Measurements from ENCODE around the gene MCRIP1. TPM values are rescaled to one million over a fixed set of nuclear protein-coding genes. Genes with fewer than 3 reads are reported as not detected.

Gene MCRIP1, protein sequence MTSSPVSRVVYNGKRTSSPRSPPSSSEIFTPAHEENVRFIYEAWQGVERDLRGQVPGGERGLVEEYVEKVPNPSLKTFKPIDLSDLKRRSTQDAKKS
- 10 to 100 TPM; 67.4 to 68.3 TPM for total RNA-seq

DNA sequence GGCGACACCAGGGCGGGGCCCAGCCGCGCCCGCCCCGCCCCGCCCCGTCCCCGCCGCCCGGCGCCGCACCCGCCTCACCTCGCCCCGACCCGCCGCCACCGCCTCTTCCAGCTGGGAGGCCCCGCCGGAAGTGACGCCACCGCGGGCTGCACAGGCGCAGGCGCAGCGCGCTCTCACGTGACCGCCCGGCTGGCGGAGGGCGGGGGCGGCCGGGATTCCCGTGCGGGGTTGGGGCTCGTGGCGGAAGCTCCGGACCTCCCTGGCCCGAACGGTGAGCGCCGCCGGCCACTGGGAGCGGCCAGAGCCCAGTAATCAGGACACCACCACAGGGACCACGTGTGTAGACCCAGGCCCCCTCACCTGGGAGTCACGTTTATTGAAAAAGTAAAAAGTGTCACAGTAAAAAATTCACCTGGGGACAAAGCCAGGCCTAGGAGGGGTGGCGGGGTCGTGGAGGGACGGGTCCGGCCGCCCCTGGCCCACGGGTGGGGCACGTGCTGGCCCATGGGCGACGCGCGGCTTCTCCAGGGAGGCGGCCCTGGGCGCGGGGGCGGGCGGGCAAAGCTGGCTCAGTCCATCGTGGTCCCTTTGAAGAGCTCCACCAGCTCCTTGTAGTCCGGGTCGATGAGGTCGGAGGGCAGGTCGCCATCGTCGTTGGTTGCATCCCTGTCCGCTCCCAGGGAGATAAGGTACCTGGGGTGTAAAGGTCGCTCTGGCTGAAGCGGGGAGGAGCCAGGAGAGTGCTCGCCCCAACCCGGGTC lies at the start of gene MCRIP1:
Gene MCRIP1, minus strand, starts transcription at position 132 of the 761 bp plus-strand sequence. CDS start 8,785 bp downstream, outside the sequence.
- peaks cover 20% of the 10 kb centered on the region for H3K4me1 Mint-ChIP-seq (ENCODE audit: low read depth)
- peak within 1 kb of the TSS; percentile 97 for H3K4me3 Mint-ChIP-seq
- ChIA-PET CTCF (interaction anchor here (0.6 to 1.5 kb wide), 3 partner anchors 15 to 190 kb away, joined by 3 to 4 read pairs (median 4); partner anchors contain the start of genes CENPX and LRRC45), POLR2A (interaction anchor here (0.8 to 2.7 kb wide), 11 partner anchors 18 to 167 kb away, joined by 3 to 14 read pairs (median 5); partner anchors contain the start of genes ARL16, CCDC137, HGS and MAFG)
- peaks cover 6% of the 10 kb centered on the region for H3K36me3 Mint-ChIP-seq
- DNase-seq: peak; percentile 97
- intact Hi-C loops (cut with micrococcal nuclease): loop anchor here (1.0 to 5.0 kb wide), 2 partner anchors 27 to 39 kb away; partner anchors contain the start of genes ARHGDIA and P4HB
- H3K27ac Mint-ChIP-seq: peak within 1 kb of the TSS; percentile 96
- no peaks in the 10 kb centered on the region for H3K9me3 Mint-ChIP-seq
- no peaks in the 10 kb centered on the region for H3K27me3 Mint-ChIP-seq

DNA sequence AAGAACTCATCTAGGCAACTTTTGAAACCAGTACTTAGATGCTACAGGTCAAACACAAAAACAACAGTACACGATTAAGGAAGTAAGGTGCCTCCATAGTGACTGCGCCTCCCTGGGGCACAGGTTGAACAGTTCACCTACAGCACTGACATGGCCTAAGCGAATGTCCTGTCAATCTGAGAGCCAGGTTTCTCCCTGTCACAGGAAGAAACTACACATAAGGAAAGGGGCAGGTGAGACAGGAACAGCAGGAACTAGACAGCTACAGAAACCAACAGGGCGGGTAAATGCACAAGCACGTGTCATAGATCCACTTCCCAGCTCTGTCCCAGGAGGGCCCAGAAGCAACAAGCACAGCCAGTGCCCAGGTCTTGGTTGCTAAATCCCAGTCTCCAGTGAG lies 46.0 kb upstream of the MCRIP1 start:
- ChIA-PET CTCF (no interaction called here), POLR2A (interaction anchor here (1.1 to 1.2 kb wide), 2 partner anchors 8 to 12 kb away, joined by 3 to 5 read pairs; partner anchors contain the start of genes ALYREF, ANAPC11 and ARHGDIA)
- intact Hi-C loops (cut with micrococcal nuclease): no loop called here
- no peaks in the 10 kb centered on the region for H3K27me3 Mint-ChIP-seq
- no peak overlapping the region for H3K4me3 Mint-ChIP-seq
- no peaks in the 10 kb centered on the region for H3K9me3 Mint-ChIP-seq
- H3K36me3 Mint-ChIP-seq: peaks cover 35% of the 10 kb centered on the region
- no peak overlapping the region for H3K27ac Mint-ChIP-seq
- H3K4me1 Mint-ChIP-seq (ENCODE audit: low read depth): peaks cover 6% of the 10 kb centered on the region
- no peak for DNase-seq

DNA sequence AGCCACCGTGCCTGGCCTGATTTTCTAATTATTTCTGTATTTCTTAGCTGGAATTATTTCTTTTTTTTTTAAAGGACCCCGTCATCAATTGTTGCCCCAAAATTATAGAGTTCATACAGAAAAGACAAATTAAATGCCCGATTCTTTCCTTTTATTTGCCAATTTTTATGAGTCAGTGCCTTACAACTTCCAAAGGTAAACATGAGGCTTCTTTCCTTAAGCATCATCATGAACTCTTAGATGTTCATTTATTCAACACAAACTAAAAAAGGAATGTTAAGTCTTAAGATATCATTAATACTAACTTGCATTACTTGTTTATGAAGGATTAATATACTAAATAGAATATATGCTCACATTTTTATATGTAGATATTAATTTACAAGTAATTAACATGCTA lies 45.2 kb upstream of the MCRIP1 start:
- Mint-ChIP-seq H3K4me1 (ENCODE audit: low read depth) (peaks cover 13% of the 10 kb centered on the region), H3K27me3 (no peaks in the 10 kb centered on the region), H3K9me3 (no peaks in the 10 kb centered on the region), H3K27ac (no peak overlapping the region), H3K36me3 (peaks cover 35% of the 10 kb centered on the region), H3K4me3 (no peak overlapping the region)
- no peak for DNase-seq
- CTCF ChIA-PET: interaction anchor here (0.7 kb wide), 1 partner anchor 212 kb away, joined by 3 read pairs; no protein-coding TSS in a partner anchor
- intact Hi-C loops (cut with micrococcal nuclease): no loop called here
- POLR2A ChIA-PET: no interaction called here

DNA sequence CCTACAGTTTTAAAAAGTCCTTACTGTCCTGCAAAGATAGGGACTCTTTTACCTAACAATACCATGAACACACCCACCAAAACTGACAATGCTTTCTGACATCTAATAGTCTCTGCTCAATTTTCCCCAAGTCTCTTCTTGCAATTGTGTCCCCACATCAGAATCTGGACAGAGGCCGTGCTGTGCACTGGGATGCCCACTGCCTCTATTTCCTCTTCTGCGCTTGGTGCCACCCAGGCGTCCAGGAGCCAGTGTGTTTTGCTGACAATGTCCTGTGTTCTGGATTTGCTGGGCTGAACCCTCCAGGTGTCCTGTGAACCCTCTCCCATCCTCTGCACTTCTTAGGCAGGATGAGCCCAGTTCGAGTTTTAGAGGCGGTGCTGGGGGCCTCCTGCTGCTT lies 44.5 kb upstream of the MCRIP1 start:
- peaks cover 20% of the 10 kb centered on the region for H3K4me1 Mint-ChIP-seq (ENCODE audit: low read depth)
- POLR2A ChIA-PET: interaction anchor here (0.6 kb wide), 1 partner anchor 203 kb away, joined by 3 read pairs; no protein-coding TSS in a partner anchor
- H3K4me3 Mint-ChIP-seq: no peak overlapping the region
- peaks cover 32% of the 10 kb centered on the region for H3K36me3 Mint-ChIP-seq
- CTCF ChIA-PET: interaction anchor here (0.7 kb wide), 1 partner anchor 213 kb away, joined by 3 read pairs; no protein-coding TSS in a partner anchor
- no peaks in the 10 kb centered on the region for H3K9me3 Mint-ChIP-seq
- DNase-seq: no peak
- no peak overlapping the region for H3K27ac Mint-ChIP-seq
- H3K27me3 Mint-ChIP-seq: no peaks in the 10 kb centered on the region
- intact Hi-C loops (cut with micrococcal nuclease): no loop called here

DNA sequence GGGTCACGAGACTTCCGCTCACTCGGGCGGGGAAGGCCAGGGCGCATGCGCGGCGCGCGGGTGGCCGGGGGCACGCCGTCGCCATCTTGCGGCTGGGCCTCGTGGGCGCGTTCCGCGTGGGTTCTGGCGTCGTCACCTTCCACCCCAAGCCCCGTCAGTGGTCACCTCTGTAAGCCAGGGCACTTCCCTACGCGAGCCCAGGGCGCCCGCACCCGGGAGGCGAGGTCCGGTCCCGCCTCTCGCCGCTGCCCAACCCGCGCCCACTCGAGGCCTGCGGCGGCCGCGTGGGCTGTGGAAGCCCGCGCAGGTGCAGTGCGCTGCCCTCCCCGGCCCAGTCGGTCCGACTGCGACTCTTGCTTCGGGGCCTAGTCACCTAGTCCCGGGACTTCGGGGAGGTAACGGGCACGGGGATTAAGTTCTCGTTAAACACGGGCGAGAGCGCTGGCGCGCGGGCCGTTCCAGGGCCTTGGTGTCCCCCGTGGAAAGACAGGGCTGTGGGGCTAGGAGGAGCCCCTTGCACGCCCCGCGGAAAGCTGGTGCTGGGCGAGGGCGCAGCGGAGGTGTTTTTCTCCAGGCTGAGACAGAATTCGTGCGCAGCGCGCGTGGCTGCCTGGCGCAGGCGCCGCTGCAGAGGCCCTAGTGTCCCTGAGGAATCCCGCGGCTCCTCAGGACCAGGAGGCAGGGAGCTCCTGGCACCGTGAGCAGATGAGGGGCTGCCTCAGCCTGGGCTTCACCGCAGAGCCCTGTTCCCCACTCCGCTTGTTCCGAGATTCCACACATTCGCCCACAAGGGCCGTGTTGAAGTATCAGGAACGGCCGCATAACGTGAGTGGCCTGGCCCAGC lies 38.5 kb upstream of the MCRIP1 start:
- DNase-seq: peak; percentile 96
- CTCF ChIA-PET: interaction anchor here (1.3 kb wide), 1 partner anchor 188 kb away, joined by 3 read pairs; the partner anchor contains the start of genes ARL16 and HGS
- intact Hi-C loops (cut with micrococcal nuclease): loop anchor here (1.0 to 5.0 kb wide), 7 partner anchors 11 to 226 kb away; partner anchors contain the start of genes ALYREF, ANAPC11, ASPSCR1 and FASN
- H3K4me1 Mint-ChIP-seq (ENCODE audit: low read depth): peaks cover 45% of the 10 kb centered on the region
- POLR2A ChIA-PET: interaction anchor here (0.7 to 3.1 kb wide), 7 partner anchors 8 to 54 kb away, joined by 3 to 21 read pairs (median 6); partner anchors contain the start of genes ALYREF, ANAPC11 and P4HB
- H3K27me3 Mint-ChIP-seq: no peaks in the 10 kb centered on the region
- peaks cover 36% of the 10 kb centered on the region for H3K36me3 Mint-ChIP-seq
- peak overlapping the region; percentile 85 for H3K4me3 Mint-ChIP-seq
- H3K9me3 Mint-ChIP-seq: no peaks in the 10 kb centered on the region
- H3K27ac Mint-ChIP-seq: peak overlapping the region; percentile 94

DNA sequence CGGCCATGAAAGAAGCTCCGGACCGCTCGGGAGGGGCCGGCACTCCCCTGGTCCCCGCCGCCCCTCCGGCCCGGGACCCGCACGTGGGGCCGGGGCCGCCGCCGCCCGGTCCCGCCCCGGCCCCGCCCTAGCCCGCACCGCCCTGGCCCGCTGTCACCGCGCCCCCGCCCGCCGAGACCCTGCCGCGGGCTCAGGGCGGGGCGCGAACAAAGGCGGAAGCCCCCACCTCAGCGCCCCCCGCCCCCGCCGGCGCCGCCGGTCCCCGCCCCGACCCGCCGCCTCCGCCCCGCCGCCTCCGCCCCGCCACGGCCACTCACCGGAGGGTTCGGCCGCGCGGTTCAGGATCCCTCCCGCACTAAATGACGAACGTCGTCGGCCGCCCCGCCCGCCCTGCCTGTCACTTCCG lies 37.9 kb upstream of the MCRIP1 start, which contains the start of gene ARHGDIA:
Gene ARHGDIA, minus strand, starts transcription at position 357 of the 406 bp plus-strand sequence. CDS start 1,407 bp downstream, outside the sequence.
- Mint-ChIP-seq H3K9me3 (no peaks in the 10 kb centered on the region), H3K4me3 (peak within 1 kb of the TSS; percentile 88), H3K4me1 (ENCODE audit: low read depth) (peaks cover 47% of the 10 kb centered on the region), H3K27ac (peak within 1 kb of the TSS; percentile 94), H3K27me3 (no peaks in the 10 kb centered on the region), H3K36me3 (peaks cover 37% of the 10 kb centered on the region)
- DNase-seq: no peak
- ChIA-PET POLR2A (interaction anchor here (0.7 to 3.1 kb wide), 6 partner anchors 8 to 66 kb away, joined by 3 to 21 read pairs (median 8); partner anchors contain the start of genes ALYREF, ANAPC11, MCRIP1 and P4HB), CTCF (interaction anchor here (1.6 kb wide), 2 partner anchors 10 to 57 kb away, joined by 5 to 8 read pairs; partner anchors contain the start of genes MAFG and P4HB)
- intact Hi-C loops (cut with micrococcal nuclease): loop anchor here (1.0 to 5.0 kb wide), 7 partner anchors 11 to 226 kb away; partner anchors contain the start of genes ALYREF, ANAPC11, ASPSCR1 and FASN

DNA sequence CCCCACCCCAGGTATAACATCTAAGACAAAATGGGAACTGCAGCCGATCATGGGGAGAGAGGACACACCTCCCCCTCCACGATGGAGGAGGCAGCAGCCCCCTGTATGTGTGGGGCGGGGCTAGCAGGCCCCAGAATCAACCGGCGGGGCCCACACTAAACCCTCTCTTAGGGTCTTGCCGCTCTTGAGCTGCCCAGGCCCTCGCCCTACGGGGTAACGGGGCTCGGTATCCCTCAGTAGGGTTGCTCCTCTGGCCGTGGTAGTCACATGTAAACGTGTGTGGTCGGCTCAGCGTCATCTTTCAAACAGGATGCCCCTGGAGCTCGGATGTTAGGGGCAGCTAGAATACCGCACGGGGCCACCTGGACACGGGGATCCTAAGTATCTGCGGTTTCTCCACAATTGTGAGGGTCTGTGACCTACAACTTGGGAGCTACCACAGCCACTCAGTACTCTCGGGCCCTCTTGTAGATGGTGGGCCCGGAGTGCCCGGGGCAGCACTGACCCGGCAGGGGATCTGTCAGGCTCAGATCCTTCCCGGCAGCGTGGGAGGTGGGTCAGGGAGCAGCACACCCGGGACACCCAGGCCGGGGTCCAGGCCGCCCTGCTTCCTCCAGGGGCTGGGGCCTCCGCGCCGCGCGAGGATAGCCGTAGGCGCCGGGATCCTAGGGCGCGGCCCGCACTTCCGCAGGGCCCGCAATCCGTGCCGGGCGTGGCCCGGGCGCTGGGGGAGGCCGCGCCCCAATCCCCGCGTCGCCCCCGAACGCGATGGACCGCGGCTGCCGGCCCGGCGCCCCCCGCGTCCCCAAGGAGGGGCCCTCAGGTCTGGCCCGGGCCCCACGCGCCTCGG lies 37.3 kb upstream of the MCRIP1 start:
- peak; percentile 62 for DNase-seq
- Mint-ChIP-seq H3K27me3 (no peaks in the 10 kb centered on the region), H3K4me3 (peak overlapping the region; percentile 88), H3K27ac (peak overlapping the region; percentile 92), H3K9me3 (no peaks in the 10 kb centered on the region), H3K36me3 (peaks cover 41% of the 10 kb centered on the region), H3K4me1 (ENCODE audit: low read depth) (peaks cover 50% of the 10 kb centered on the region)
- CTCF ChIA-PET: interaction anchor here (0.8 to 2.3 kb wide), 13 partner anchors 9 to 168 kb away, joined by 3 to 8 read pairs (median 4); partner anchors contain the start of genes CENPX, DCXR, LRRC45 and MAFG
- intact Hi-C loops (cut with micrococcal nuclease): loop anchor here (5.0 kb wide), 5 partner anchors 38 to 227 kb away; partner anchors contain the start of genes ASPSCR1, FASN, MAFG and MCRIP1
- POLR2A ChIA-PET: interaction anchor here (0.7 to 3.1 kb wide), 13 partner anchors 9 to 207 kb away, joined by 3 to 21 read pairs (median 3); partner anchors contain the start of genes ALYREF, ANAPC11, MAFG and MCRIP1

DNA sequence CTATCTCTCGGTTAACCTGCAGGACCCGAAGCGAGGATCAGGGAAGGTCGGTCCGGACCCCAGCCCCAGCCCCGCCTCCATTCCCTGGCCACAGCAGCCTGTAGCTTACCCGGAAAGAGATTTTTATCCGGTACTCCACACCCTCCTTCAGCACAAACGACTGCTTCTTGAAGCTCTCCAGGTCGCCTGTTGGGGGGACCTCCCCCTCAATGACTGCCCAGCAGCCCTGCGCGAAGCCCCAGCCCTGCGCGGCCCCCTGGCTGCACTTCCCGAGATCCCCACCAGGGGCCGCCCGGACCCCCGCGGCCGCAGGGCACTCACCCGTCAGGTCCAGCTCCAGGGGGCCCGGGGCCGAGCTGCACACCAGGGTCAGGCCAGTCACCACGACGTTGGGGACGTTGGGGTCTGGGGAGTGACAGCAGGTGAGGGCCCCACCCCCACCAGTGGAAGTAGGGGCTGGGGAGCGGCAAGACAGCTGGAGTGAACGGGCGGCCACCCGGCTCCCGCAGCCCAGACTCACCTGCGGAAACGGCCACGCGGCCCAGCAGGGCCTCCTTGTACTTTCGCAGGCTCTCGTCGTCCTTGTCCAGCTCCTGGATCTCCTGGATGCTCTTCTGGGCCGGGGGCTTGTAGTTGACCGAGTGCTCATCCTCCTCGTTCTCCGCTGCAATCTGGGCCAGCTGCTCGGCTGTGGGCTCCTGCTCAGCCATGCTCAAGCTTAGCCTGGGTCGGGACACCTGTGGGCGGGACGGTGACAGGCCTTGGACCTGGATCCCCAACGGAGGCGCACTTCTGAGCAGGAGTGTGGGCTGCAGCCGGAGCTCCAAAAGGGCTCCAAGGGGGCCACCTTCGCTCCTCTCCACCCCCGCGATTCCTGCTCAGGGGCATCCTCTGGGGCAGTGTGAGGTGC lies 36.4 kb upstream of the MCRIP1 start:
- CTCF ChIA-PET: interaction anchor here (0.8 to 2.3 kb wide), 16 partner anchors 8 to 196 kb away, joined by 3 to 8 read pairs (median 4); partner anchors contain the start of genes CENPX, DCXR, DUS1L and LRRC45
- Mint-ChIP-seq H3K27me3 (no peaks in the 10 kb centered on the region), H3K27ac (peak overlapping the region; percentile 92), H3K4me3 (peak overlapping the region; percentile 88), H3K4me1 (ENCODE audit: low read depth) (peaks cover 47% of the 10 kb centered on the region), H3K9me3 (no peaks in the 10 kb centered on the region), H3K36me3 (peaks cover 43% of the 10 kb centered on the region)
- DNase-seq: peak; percentile 55
- POLR2A ChIA-PET: interaction anchor here (0.5 to 3.1 kb wide), 13 partner anchors 8 to 207 kb away, joined by 3 to 21 read pairs (median 3); partner anchors contain the start of genes ALYREF, ANAPC11, MAFG and MCRIP1
- intact Hi-C loops (cut with micrococcal nuclease): loop anchor here (5.0 kb wide), 5 partner anchors 37 to 228 kb away; partner anchors contain the start of genes ASPSCR1, FASN, MAFG and MCRIP1

DNA sequence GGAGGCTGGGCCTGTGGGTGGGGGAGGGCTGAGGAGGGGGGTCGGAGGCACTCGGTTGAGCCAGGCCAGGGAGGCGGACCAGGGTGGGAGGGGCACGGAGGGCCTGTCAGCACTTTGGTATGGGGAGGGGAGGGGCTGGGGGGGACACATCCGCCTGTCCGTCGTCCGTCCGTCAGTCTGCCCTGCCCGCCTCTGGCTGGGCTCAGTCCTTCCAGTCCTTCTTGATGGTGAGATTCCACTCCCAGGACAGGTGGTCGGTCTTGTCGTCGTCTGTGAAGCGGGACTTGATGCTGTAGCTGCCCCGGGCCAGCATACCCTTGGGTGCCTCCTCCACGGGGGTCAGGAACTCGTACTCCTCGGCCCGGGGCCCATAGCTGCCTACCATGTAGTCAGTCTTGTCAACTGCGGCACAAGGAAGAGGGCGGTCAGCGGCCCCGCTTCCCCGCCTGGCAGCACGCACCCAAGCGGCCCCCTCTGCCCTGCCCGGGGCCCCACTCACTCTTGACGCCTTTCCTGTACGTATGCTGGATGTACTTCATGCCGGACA lies 35.7 kb upstream of the MCRIP1 start:
- Mint-ChIP-seq H3K36me3 (peaks cover 42% of the 10 kb centered on the region), H3K4me1 (ENCODE audit: low read depth) (peaks cover 43% of the 10 kb centered on the region), H3K4me3 (peak overlapping the region; percentile 88), H3K27me3 (no peaks in the 10 kb centered on the region), H3K27ac (peak overlapping the region; percentile 92), H3K9me3 (no peaks in the 10 kb centered on the region)
- intact Hi-C loops (cut with micrococcal nuclease): no loop called here
- POLR2A ChIA-PET: interaction anchor here (0.5 to 3.1 kb wide), 5 partner anchors 7 to 166 kb away, joined by 3 to 21 read pairs (median 14); partner anchors contain the start of genes ALYREF, ANAPC11, MCRIP1 and MRPL12
- CTCF ChIA-PET: interaction anchor here (1.0 to 2.3 kb wide), 9 partner anchors 10 to 169 kb away, joined by 3 to 7 read pairs (median 4); partner anchors contain the start of genes CENPX, DCXR, LRRC45 and SIRT7
- DNase-seq: peak; percentile 22

Data from activated CD4-positive, alpha-beta memory T cell treated with anti-CD3 and anti-CD28 coated beads for 36 hours (primary cell).